Prostate gland (tissue), 2 donors: ENCODE data around the gene ABCA9. TPM values are rescaled to one million over a fixed set of nuclear protein-coding genes. Genes with fewer than 3 reads are reported as not detected.
"Not testable (repeated sequence)": the region's sequence is repeated elsewhere in the genome, so short reads cannot be mapped to it uniquely, and the experiment has no call there.

Experiments
- DNase-seq: peaks from one replicate; pipeline ENCODE4 v3.0.0-alpha.2; 2019; ENCODE audit warnings: low spot score
- H3K27ac ChIP-seq, 2 donors: fragments of 200-600 bp; sonication (generic); 2 replicates each; pipeline ENCODE4 v1.5.1; 2017 to 2019
- H3K27me3 ChIP-seq: fragments of 200-600 bp; sonication (generic); replicated peaks from 2 replicates; pipeline ENCODE4 v1.5.1; 2019; ENCODE audit not compliant: insufficient read depth
- H3K36me3 ChIP-seq, 2 donors: fragments of 200-600 bp; sonication (generic); 1 replicate in 1 of 2; 2 replicates in 1 of 2; pipeline versions ENCODE4 v1.5.1 to v1.8.1; 2017 to 2019
- H3K4me1 ChIP-seq: fragments of 200-600 bp; sonication (generic); replicated peaks from 2 replicates; pipeline ENCODE4 v1.5.1; 2019
- H3K4me3 ChIP-seq, 2 donors: fragments of 200-600 bp; sonication (generic); 2 replicates each; pipeline ENCODE4 v1.5.1; 2017 to 2019
- H3K9me3 ChIP-seq: fragments of 200-600 bp; sonication (generic); 2 replicates; pipeline ENCODE4 v1.5.1; 2017
- CTCF ChIP-seq, 4 experiments: fragments of 200-600 bp in 2 of 4; fragments of 450-650 bp in 2 of 4; sonication (generic) in 2 of 4; IDR thresholded peaks; 1 replicate in 3 of 4; 2 replicates in 1 of 4; pipeline ENCODE4 v1.5.1; 2016 to 2019; ENCODE audit warnings: antibody characterized with exemption in 4 of 4, mild to moderate bottlenecking in 2 of 4, moderate library complexity in 2 of 4
- POLR2A ChIP-seq: fragments of 450-650 bp; IDR thresholded peaks from one replicate; pipeline ENCODE4 v1.6.1; 2016; ENCODE audit warnings: antibody characterized with exemption, mild to moderate bottlenecking
- POLR2AphosphoS5 ChIP-seq: sonication (generic); formaldehyde crosslinking; IDR thresholded peaks from one replicate; pipeline ENCODE4 v1.6.1; 2017; ENCODE audit warnings: antibody characterized with exemption
- WGBS: methylation state at CpG from one replicate; pipeline ENCODE4 v1.1.5; 2018; 5-methylcytosine and 5-hydroxymethylcytosine counted together
- intact Hi-C: fragments of 100-400 bp; cut with DNase I; formaldehyde crosslinking; loops from one replicate; pipeline ENCODE4 v1.14.2; 2022
- total RNA-seq, 2 donors: library from RNA; depleted of rRNA; stranded (reverse); fragments of >200 nt; gene quantifications; one replicate each; pipeline ENCODE4 v1.1.0, GENCODE V29; 2016

The ABCA9 gene
- total RNA-seq, 2 donors from 2014 or later: 0.41 to 5.6 TPM

DNA sequence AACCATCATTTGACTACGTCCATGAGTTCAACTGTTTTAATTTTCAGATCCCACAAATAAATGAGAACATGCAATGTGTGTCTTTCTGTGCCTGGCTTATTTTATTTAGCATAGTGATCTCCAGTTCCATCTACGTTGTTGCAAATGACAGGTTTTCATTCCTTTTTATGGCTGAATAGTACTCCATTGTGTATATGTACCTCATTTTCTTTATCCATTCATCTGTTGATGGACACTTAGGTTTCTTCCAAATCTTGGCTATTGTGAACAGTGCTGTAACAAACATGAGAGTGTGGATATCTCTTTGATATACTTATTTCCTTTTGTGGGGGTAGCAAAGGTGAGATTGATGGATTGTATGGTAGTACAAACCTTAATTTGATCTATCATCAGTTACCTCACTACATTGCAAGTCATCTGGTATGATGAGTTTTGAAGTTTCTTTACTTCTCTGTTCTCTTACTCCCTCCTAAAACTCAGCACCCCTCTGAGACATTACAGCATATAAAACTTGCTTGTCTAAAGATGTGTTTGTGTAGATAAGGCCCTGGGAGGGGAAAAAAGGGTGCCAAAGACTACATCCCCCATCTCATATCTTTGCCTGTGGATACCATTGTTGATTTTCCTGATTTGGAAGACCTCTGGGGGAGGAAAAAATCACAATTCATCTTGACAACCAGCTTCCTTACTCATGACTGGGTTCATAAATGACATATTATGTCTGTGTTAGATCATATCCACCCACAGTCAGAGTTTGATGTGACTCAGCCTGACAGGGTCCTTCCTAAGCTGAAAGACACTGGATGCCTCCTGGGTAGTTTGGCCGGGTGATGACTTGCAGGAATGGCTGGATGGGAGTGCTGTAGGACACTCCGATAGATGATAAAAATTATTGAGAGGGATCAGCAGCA is 47.6 kb downstream of the ABCA9 start:
- H3K4me3 ChIP-seq: no peak overlapping the region
- no peak for DNase-seq
- no peaks in the 10 kb centered on the region for H3K4me1 ChIP-seq
- 96% methylated on average over 4 of the region's 4 CpGs for WGBS
- H3K27me3 ChIP-seq: no peaks in the 10 kb centered on the region
- intact Hi-C loops: no loop called here
- TF ChIP-seq POLR2A: no peak
- no peak for TF ChIP-seq POLR2AphosphoS5
- TF ChIP-seq CTCF (IDR thresholded peaks at IDR 0.05): no peak
- no peak overlapping the region for H3K27ac ChIP-seq
- H3K36me3 ChIP-seq: no peaks in the 10 kb centered on the region
- no peaks in the 10 kb centered on the region for H3K9me3 ChIP-seq

- H3K27ac ChIP-seq: no peak overlapping the region
- no peaks in the 10 kb centered on the region for H3K9me3 ChIP-seq
- DNase-seq: no peak
- H3K4me3 ChIP-seq: no peak overlapping the region
- no peaks in the 10 kb centered on the region for H3K4me1 ChIP-seq
- intact Hi-C loops: no loop called here
- 47% methylated on average over 3 of the region's 3 CpGs for WGBS
- TF ChIP-seq CTCF (IDR thresholded peaks at IDR 0.05) (no peak), POLR2A (no peak), POLR2AphosphoS5 (no peak)
- H3K36me3 ChIP-seq: no peaks in the 10 kb centered on the region
- no peaks in the 10 kb centered on the region for H3K27me3 ChIP-seq
These were observed 50.8 kb downstream of the ABCA9 start for GRCh38 chr17:69009930-69010329.

GRCh38 chr17:69004759-69005158 is 56.0 kb downstream of the ABCA9 start:
- H3K4me3 ChIP-seq, H3K36me3 ChIP-seq, DNase-seq, H3K9me3 ChIP-seq, intact Hi-C loops, H3K27ac ChIP-seq, H3K4me1 ChIP-seq, H3K27me3 ChIP-seq: not testable (repeated sequence)
- WGBS: 92% methylated on average over 24 of the region's 27 CpGs

- intact Hi-C loops, H3K4me3 ChIP-seq, DNase-seq, H3K27ac ChIP-seq, H3K4me1 ChIP-seq, H3K9me3 ChIP-seq, H3K27me3 ChIP-seq, H3K36me3 ChIP-seq: not testable (repeated sequence)
- 97% methylated on average over 3 of the region's 3 CpGs for WGBS
These were observed 61.0 kb downstream of the ABCA9 start for GRCh38 chr17:68999743-69000142.

GRCh38 chr17:68993112-68993511 is 67.6 kb downstream of the ABCA9 start:
- H3K27me3 ChIP-seq: no peaks in the 10 kb centered on the region
- H3K4me3 ChIP-seq: no peak overlapping the region
- no peaks in the 10 kb centered on the region for H3K9me3 ChIP-seq
- no peaks in the 10 kb centered on the region for H3K36me3 ChIP-seq
- 47% methylated on average over 4 of the region's 4 CpGs for WGBS
- no peak for DNase-seq
- intact Hi-C loops: no loop called here
- no peak overlapping the region for H3K27ac ChIP-seq
- TF ChIP-seq CTCF (IDR thresholded peaks at IDR 0.05): no peak
- H3K4me1 ChIP-seq: no peaks in the 10 kb centered on the region

DNA sequence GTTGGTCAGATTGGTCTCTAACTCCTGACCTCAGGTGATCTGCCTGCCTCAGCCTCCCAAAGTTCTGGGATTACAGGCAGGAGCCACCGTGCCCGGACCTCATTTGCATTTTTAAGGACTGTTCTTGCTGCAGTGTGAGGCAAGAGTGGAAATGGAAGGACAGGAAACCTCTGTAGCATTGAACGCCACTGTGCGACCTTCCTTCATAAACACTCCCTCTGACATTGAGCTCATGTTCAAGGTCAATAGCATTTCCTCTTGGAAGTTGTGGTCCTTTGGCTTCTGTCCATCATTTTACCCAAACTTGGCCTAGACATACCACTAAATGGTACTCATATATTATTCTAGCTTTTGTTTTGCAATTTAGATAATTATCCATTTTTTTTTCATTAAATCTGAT is 72.8 kb downstream of the ABCA9 start:
- no peaks in the 10 kb centered on the region for H3K4me1 ChIP-seq
- 72% methylated on average over 4 of the region's 4 CpGs for WGBS
- H3K27me3 ChIP-seq: no peaks in the 10 kb centered on the region
- H3K4me3 ChIP-seq: no peak overlapping the region
- intact Hi-C loops: no loop called here
- TF ChIP-seq POLR2AphosphoS5: no peak
- TF ChIP-seq POLR2A: no peak
- no peak for TF ChIP-seq CTCF (IDR thresholded peaks at IDR 0.05)
- H3K9me3 ChIP-seq: no peaks in the 10 kb centered on the region
- no peak for DNase-seq
- H3K27ac ChIP-seq: no peak overlapping the region
- no peaks in the 10 kb centered on the region for H3K36me3 ChIP-seq
